ENCODE measurements around the gene OSER1.
"Not testable (repeated sequence)": the region's sequence is repeated elsewhere in the genome, so short reads cannot be mapped to it uniquely, and the experiment has no call there.

OSER1 gene

DNA sequence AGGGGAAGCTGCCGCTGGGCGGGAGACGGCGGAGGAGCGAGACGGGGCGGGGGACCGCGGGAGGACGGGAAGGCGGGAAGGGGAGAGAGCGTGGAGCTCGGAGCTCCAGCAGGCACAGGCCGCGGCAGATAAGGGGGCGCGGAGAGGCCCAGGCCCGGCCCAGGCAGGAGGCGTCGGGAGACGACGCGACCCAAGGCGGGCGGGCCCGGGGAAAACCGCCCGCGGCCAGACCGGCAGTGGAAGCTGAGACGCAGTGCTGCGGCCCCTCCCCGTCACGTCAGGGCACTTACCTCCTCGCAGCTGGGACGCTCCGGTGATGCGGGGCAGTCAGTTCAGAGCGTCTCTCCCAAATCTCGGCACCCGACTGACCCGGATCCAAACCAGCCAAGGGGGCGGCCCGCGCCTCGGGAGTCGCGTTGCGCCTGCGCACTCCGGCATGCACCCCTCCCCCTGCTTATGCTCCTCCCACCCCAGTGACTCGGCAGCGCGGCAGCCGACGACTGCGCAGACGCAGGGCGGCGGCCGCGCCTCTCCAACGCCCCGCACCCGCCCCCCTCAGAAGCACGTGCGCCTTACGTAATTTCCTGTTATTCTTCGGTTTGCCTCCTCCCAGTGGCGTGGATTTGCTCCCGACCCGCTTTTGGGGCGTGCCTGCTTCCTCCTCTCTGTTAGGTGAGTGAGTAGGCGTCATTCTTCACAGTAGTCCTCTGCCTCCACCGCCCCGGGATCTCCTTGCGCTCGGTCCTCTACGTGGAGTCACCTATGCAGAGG lies at the start of gene OSER1:
OSER1 (minus strand) TSS at position 366 of the 771 bp plus-strand sequence. CDS start 3,814 bp downstream, outside the sequence.
- DNase-seq = peak; percentile 90

DNA sequence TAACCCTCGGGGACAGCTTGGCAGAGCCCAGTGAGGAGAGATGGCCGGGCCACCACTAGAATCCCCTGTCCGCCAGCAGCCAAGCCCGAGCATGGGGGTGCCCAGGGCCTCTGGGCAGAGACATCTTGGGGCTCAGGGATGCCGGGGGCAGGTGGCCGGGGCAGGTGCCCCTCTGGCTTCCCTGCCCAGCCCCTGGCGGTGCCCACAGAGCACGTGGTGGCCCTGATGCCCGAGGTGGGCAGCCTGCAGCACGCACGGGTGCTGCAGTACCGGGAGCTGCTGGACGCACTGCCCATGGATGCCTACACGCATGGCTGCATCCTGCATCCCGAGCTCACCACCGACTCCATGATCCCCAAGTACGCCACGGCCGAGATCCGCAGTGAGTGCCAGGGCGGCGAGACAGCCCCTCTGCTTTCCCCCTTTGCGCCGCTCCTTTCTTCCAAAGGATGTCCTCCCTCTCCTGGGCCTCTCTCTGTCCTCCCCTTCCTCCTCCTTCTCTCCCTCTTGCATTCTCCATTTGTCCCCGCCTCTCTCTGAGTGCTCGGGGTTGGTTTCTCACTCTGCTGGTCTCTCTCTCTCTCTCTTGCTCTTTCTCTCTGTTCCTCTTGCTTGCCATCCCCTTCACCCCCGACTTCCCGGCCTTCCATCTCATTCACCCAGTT lies 47.8 kb upstream of the OSER1 start:
- no peak for DNase-seq

DNA sequence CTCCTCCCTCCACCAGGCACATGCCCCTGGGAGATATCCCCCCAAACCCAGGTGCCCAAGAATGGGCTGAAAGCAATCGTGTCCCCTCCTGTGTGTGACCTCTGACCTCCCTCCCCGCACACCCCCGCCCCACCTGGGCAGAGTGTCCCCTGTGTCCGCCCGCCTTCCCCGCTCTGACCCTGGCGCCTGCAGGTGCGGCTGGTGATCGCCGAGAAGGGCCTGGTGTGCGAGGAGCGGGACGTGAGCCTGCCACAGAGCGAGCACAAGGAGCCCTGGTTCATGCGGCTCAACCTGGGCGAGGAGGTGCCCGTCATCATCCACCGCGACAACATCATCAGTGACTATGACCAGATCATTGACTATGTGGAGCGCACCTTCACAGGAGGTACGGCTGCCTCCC lies 46.4 kb upstream of the OSER1 start:
- DNase-seq = no peak

DNA sequence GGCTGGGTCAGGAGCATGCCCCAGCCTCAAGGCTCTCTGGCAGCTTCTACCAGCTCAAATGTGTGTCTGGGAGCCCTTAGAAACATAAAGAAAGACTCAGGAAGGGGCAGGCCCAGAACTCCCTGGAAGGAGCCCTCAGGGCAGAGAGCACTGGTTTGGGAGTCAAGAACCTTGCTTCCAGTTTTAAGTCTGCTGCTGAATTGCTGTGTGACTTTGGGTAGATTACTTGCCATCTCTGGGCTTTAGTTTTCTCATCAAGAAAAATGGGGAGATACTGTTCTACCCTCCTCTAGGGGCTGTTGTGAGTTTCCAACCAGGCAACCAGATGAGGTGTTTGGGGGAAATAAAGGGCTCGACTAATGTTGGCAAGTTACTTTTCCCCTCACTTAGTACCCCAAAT lies 45.4 kb upstream of the OSER1 start:
- no peak for DNase-seq

DNA sequence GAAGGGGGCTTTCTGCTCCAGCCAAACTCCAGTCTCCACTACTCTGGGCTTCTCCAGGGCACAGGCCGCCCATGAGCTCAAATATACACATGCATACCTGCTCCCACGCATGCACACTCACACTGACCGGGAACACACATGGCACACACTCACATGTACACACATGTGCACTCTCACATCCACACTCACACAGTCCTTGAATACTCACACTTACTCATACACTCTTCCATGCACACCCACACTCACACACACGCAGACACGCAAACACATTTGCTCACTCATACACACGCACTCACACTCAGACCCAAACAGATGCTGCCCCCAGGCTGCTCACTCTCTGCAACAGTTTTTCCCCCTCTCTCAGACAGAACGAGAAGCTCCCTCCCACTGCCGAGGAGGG lies 43.5 kb upstream of the OSER1 start:
- no peak for DNase-seq

DNA sequence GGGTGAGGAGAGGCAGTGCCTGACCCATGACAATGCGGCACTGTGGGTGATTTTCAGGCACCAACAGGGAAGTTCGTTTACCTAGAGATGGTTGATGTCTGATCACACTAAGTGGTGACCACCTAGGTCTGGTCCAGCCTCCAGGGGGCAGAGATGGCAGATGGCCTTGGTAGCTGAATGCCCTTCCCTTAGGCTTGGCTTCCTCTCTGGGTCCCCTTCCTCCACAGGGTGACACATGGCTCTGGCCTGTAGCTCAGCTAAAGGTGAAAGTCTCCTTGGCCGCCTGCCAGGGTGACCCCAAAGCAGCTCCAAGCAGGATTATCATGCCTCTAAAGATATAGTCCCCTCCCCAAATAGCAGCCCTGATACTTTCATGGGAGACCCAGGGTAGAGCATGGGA lies 43.0 kb upstream of the OSER1 start:
- no peak for DNase-seq

DNA sequence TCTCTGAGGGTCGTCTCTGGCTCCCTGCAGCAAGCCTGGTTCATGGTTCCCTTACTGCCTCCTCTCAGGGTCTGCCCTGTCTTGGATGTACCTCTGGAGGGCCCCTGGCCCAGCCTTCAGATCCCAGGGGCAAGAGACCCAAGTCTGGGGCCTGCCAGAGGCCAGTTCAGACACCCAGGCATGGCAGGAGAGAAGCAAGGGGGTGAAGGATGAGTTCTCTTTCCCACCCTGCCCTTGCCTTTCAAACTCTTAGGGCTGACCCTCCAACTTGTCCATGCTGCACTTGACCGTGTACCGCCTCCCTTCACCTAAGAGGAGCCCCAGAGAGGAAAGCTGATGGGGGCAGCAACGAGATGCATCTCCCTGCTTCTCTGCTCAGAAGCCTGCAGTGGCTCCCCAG lies 40.7 kb upstream of the OSER1 start:
- no peak for DNase-seq

DNA sequence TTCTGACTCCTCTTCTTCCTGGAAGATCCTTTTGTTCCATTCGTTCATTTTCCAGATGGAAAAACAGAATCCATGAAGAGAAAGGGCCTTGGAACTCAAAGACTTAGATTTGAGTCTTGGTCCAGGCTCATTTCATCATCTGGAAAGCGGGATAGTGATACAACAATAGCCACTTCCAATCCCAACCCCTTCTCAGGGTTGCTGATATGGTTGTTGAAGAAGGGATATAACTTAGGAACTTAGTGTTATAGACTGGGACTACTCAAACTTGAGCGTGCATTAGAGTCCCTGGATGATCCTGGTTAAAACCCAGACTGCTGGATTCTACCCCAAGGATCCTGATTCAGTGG lies 37.8 kb upstream of the OSER1 start:
- no peak for DNase-seq

DNA sequence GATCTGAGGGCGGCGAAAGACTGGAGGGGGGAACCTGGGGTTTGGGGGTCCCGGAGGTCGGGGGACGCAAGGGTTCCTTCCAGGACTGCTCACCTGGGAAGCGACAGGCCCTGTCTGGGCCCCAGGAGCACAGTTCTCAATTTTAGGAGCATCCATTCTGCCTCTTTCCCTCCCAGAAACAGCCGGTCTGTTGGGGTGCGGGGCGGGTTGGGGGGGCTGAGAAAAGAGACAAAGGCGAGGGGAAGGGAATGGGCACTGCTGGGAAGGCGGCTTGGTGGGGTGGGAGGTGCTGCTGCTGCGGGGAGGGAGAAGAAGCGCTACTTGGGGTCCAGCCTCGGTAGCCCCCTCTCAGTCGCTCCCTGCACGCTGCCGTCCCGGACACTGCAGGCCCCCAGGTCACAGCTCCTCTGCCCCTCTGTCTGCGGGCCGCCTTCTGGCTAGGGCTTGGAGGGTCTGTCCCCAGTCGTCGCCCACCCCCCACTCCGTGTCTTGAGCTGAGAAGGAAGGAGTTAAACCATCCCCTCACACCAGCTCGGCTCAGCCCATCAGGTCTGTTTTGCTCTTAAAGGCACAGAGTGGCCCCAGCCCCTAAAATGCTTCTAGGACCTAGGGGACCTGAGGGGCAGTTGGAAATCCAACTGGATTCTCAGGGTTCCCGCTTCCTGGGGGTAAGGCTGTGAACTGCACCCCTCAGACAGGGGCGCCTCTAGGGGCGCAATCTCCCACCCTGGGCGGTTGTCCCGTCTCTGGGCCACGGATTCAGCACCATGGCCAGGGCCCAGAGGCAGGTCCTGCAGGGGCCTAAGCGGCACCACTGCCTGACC lies 37.2 kb upstream of the OSER1 start:
- DNase-seq = no peak

DNA sequence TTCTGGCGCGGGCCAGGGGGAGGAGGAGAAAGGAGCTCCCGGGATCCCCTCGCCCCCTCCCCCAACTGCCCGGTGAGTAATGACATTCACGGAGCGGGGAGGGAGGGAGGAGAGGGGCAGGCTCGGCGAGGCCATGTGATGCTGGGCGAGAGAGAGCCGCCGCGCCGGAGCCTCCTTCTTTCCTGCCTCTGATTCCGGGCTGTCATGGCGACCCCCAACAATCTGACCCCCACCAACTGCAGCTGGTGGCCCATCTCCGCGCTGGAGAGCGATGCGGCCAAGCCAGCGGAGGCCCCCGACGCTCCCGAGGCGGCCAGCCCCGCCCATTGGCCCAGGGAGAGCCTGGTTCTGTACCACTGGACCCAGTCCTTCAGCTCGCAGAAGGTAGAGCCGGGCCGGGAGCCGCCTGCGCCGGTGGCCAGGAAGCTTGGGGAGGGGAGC lies 36.6 kb upstream of the OSER1 start, which contains the start of gene GDAP1L1:
GDAP1L1 (plus strand) TSS at position 178 of the 441 bp plus-strand sequence; CDS start at position 205, 27 bp downstream.
- peak; percentile 8 for DNase-seq

DNA sequence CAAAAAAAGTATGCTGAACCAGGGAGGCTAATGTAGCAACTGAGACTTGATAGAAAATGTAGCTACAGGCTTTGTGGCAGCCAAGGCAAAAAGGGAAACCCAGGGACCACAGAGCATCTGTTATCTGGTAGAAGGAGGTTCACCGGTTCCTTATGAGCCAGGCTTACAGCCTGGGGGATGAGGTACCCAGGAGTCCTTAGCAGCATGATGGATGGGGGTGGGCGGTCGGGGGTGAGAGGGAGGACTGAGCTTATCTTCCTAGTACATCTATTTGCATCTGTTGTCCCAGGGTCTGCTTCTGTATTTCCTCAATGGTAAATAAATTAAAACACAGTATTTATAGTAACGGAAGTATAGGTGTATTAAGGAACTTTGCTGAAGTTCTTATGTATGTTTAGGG lies 35.4 kb upstream of the OSER1 start:
- DNase-seq = no peak

DNA sequence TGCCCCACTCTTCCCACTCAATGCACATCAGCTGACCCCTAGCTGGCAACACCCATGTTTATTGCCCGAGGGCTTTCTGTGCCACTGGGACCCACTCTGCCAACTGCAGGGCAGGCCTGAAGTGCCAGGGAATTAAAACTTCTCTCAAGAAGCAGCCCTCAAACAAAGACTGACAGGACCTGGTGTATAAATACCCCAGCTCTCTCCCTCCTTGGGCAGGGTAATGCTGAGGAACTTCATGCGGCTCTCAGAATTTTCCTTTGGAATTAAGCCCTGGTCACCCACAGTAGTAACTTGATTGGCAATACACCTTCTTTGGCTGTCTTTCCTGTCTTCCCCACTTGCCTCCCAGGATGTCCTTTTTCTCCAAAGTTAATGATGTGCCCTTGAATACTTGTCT lies 31.2 kb upstream of the OSER1 start:
- no peak for DNase-seq

DNA sequence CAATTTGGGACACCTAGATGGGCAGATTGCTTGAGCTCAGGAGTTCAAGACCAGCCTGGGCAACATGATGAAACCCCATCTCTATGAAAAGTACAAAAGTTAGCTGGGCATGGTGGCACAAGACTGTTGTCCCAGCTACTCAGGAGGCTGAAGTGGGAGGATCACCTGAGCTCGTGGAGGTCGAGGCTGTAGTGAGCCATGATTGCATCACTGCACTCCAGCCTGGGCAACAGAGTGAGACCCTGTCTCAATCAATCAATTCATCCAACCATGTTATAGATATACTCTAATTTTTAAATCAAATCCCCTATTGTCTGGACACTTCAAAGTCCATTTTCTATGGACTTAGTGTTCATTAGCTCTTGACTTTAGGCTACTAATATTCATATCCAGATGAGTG lies 26.3 kb upstream of the OSER1 start:
- DNase-seq = not testable (repeated sequence)

DNA sequence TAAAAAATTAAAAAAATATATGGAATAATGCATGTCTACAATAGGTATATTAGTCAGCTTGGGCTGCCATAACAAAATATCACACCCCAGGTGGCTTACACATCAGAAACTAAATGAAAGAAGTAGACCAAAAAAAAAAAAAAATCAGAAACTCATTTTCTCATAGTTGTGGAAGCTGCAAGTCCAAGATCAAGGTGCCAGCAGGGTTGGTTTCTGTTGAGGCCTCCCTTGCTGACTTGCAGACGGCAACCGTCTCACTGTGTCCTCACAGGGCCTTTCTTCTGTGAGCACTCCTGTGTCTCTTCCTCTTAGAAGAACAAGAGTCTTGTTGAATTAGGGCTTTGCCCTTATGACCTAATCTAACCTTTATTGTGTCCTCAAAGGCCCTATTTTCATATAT lies 25.1 kb upstream of the OSER1 start:
- DNase-seq = no peak

DNA sequence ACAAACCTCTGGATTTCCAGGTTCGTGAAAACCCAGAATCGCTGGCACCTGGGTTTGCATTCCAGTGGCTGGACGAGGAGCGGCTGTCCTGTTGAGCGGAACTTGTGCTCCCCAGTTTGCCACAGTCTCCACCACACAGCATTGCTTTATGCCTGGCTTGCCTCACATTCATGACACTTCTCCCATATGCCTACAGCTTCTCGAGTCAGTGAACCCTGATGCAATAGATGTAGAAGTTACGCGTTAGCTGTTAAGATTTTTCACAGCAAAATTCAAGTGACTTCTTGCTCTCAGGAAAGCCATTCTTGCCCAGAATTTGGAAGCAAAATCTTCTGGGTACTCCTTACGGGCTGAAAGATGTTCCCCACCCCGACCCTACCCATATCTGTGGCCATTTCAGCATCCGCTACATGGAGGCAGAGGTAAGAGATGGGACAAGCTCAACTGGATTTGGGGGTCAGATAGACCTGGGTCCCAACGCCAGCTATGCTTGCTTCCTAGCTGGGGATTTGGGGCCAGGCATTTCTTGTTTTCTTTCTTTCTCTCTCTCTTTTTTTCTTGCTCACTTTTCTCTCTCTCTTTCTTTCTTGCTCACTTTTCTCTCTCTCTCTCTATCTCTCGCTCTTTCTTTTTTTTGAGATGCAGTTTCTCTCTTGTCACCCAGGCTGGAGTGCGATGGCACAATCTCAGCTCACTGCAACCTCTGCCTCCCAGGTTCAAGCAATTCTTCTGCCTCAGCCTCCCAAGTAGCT lies 24.2 kb upstream of the OSER1 start:
- no peak for DNase-seq

DNA sequence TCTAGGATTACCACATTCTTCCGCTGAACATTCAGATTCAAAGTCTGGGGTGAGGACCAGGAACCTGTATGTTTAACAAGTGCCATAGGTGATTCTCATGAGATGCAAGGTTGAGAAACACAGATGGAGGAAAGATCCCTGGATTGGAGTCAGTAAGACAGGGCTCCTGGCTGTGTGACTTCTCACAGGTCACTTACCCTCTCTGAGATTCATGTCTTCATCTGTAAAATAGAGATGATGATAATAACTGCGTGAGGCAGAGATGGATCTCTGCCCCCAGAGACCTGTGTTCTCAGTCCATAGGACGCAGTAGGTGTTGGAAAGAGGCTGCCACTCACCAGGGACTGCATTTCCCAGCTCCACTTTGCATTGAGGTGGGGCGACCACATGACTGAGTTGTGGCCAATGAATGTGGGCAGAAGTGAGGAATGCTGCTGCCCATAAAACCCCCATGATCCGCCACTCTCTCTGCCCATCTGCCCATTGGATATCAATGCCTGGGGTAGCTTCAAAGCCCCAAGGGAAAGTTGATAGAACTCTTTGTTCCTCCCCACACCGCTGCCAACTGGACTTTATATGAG lies 23.0 kb upstream of the OSER1 start:
- DNase-seq = no peak

DNA sequence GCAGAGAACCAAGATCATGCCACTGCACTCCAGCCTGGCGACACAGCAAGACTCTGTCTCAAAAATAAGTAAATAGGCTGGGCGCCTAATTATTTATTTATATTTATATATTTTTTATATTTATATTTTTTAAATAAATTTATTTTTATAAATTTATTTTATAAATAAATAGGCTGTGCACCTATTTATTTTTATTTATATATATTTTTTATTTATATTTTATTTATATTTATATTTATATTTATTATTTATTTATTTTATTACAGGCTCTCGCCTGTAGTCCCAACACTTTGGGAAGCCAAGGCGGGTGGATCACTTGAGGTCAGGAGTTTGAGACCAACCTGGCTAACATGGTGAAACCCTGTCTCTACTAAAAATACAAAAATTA lies 21.9 kb upstream of the OSER1 start:
- DNase-seq = not testable (repeated sequence)

DNA sequence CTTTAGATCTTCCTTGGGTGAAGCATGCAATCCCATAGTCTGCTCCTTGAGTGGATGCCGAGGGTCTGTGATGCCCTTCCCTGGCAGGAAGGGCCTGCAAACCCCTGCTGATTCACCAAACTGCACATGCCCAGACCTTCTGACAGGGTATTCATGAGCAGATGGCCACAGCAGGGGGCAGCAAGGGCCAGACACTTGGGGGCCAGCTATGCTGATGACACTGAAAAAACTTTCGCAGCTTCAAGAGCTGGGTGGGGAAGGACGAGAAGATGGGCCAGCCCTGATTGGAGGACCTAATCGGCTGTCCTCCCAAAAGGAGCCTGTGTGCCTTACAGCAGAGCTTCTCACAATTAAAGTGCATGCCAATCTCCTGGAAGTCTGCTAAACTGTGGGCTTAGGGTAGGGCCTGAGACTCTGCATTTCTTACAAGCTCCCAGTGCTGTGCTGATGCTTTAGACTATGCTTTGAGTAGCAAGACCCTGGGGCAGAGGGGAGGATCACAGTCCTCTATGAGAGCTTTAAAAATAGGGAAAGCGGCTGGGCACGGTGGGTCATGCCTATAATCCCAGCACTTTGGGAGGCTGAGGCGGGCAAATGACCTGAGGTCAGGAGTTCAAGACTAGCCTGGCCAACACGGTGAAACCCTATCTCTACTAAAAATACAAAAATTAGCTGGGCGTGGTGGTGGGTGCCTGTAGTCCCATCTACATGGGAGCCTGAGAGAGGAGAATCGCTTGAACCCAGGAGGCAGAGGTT lies 21.3 kb upstream of the OSER1 start:
- no peak for DNase-seq

DNA sequence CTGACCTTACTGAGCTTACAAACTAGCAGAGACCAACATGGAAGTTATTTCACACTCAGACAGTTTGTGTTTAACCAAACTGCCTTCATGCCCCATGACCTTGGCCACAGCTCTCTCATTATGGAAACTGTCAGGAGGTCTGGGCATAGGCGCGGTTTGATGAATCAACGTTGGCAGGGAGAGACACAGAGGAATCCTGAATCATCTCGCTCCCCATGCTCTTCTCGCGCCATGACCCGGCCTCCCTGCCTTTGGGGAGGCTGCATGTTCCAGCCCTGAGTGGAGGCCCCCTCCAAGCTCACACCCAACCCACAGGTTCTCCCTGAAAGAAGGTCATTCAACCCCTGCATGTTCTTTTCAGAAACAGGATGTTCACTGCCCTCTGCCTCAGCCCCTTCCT lies 20.6 kb upstream of the OSER1 start:
- DNase-seq = no peak

DNA sequence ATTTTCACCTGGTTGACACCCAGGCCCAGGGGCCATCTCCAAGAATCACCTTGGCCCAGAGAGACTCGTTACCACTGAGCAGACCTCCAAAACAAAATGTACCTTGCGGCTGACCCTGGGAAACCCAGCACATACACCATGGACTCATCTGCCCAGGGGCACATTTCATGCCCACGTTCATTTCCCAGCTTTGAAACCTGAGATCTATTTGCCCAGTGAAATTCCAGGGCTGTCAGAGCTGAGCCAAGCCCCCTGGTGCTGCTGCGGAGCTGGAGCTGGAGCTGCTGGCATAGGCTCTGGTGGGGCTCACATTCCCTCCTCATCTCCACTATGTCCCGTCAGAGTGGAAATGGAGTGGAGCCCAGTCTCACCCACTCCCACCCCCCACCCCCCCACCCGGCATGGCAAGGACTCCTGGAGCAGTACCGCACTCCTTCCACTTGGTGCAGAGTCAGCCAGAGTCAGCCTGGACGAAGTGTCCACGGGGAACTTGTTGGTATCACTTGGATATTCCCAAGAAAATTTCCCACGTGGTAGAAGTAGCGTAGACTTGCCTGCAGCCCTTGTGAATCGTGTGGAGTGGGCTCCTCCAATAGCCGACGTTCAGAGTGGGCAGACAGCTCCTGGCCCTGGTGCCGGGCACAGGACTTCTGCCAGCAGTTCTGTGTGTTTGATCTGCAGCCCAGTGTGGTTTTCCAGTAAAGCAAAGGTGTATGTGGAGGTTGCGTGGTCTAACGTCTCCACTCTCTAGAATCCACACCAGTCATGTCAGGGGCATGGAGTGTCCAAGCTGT lies 18.1 kb upstream of the OSER1 start:
- DNase-seq = no peak

DNA sequence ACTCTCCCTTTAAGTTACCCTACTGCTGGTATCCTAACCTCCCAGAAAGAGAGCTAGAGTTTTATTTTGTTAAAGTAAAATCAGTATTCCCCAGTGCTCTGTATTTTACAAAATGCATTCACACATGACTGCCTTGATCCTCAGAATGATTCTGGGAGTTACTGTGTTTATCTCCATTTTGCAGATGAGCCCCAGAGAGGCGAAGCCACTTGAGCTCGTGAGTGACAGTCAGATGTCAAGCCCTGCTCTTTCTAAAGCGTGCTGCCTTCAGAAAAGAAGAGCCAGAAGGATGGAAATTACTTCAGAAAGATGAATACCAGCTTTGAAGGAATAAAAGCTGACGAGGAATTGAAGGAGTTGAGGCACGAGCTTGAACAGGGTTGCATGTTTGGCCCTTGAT lies 14.1 kb upstream of the OSER1 start:
- DNase-seq = no peak

Data from SHP77 treated with DMSO at 0.1 percent for 48 hours (cell line).